ENCODE measurements around the gene DARS1.

DARS1 gene

GRCh38 chr2:136015699-136016098 lies 30.3 kb upstream of the DARS1 start:
- no peak for TF ChIP-seq CTCF (IDR thresholded peaks at IDR 0.05)

- no peak for TF ChIP-seq CTCF (IDR thresholded peaks at IDR 0.05)
Measured at GRCh38 chr2:136014411-136014810, 29.0 kb upstream of the DARS1 start.

- TF ChIP-seq CTCF (IDR thresholded peaks at IDR 0.05): no peak
Measured at GRCh38 chr2:136013955-136014354, 28.5 kb upstream of the DARS1 start.

GRCh38 chr2:136013136-136013685 lies 27.8 kb upstream of the DARS1 start:
- TF ChIP-seq CTCF (IDR thresholded peaks at IDR 0.05): no peak

GRCh38 chr2:136012315-136012714 lies 26.9 kb upstream of the DARS1 start:
- TF ChIP-seq CTCF (IDR thresholded peaks at IDR 0.05): no peak

GRCh38 chr2:136010126-136010525 lies 24.7 kb upstream of the DARS1 start:
- no peak for TF ChIP-seq CTCF (IDR thresholded peaks at IDR 0.05)

- no peak for TF ChIP-seq CTCF (IDR thresholded peaks at IDR 0.05)
Measured at GRCh38 chr2:136008205-136008865, 22.9 kb upstream of the DARS1 start.

- TF ChIP-seq CTCF (IDR thresholded peaks at IDR 0.05): no peak
Measured at GRCh38 chr2:136006658-136007057, 21.2 kb upstream of the DARS1 start.
